Thyroid gland (tissue), 4 donors: ENCODE measurements around the gene PTPRN2. TPM values are rescaled to one million over a fixed set of nuclear protein-coding genes. Genes with fewer than 3 reads are reported as not detected.

ENCODE experiments used
- DNase-seq, 2 donors: peaks; one replicate each; pipeline ENCODE4 v3.0.0-alpha.2; 2019
- H3K27ac ChIP-seq, 3 donors: fragments of 200-600 bp; sonication (generic); 1 replicate in 2 of 3; 2 replicates in 1 of 3; pipeline ENCODE4 v1.5.1; 2016 to 2019; ENCODE audit warnings: mild to moderate bottlenecking in 1 of 3, moderate library complexity in 1 of 3
- H3K27me3 ChIP-seq: fragments of 200-600 bp; sonication (generic); one replicate; pipeline ENCODE4 v1.5.1; 2019
- H3K36me3 ChIP-seq, 2 donors: fragments of 200-600 bp; sonication (generic); one replicate each; pipeline ENCODE4 v1.5.1; 2016 to 2019
- H3K4me1 ChIP-seq, 2 donors: fragments of 200-600 bp; sonication (generic); one replicate each; pipeline ENCODE4 v1.5.1; 2017 to 2019
- H3K4me3 ChIP-seq, 3 donors: fragments of 200-600 bp; sonication (generic); replicated peaks in 1 of 3; 1 replicate in 2 of 3; 2 replicates in 1 of 3; pipeline ENCODE4 v1.5.1; 2016; ENCODE audit warnings: mild to moderate bottlenecking in 1 of 3
- H3K9me3 ChIP-seq: fragments of 200-600 bp; sonication (generic); one replicate; pipeline ENCODE4 v1.5.1; 2017
- CTCF ChIP-seq, 6 experiments: fragments of 200-600 bp in 3 of 6; fragments of 450-650 bp in 3 of 6; sonication (generic) in 3 of 6; IDR thresholded peaks; one replicate each; pipeline ENCODE4 v1.5.1; 2016 to 2019; ENCODE audit warnings: antibody characterized with exemption in 6 of 6, mild to moderate bottlenecking in 2 of 6, inconsistent platforms in 1 of 6, moderate library complexity in 1 of 6
- POLR2A ChIP-seq, 2 donors: fragments of 450-650 bp; IDR thresholded peaks; one replicate each; pipeline ENCODE4 v1.6.1; 2017; ENCODE audit warnings: antibody characterized with exemption in 2 of 2, mild to moderate bottlenecking in 2 of 2, moderate library complexity in 1 of 2
- WGBS, 2 donors: methylation state at CpG; one replicate each; pipeline ENCODE4 v1.1.5; 2017; 5-methylcytosine and 5-hydroxymethylcytosine counted together
- intact Hi-C: fragments of 100-400 bp; cut with DNase I; formaldehyde crosslinking; loops from one replicate; pipeline ENCODE4 v1.15.1; 2023
- total RNA-seq, 4 donors: library from RNA; depleted of rRNA; stranded (reverse); fragments of >200 nt; gene quantifications; one replicate each; pipeline ENCODE4 v1.2.3, GENCODE V29; 2016

PTPRN2 gene
- total RNA-seq, 4 donors from 2014 or later = 4.2 to 9.9 (median 7.7) TPM

GRCh38 chr7:157559596-157560257, 1027.9 kb downstream of the PTPRN2 start:
- intact Hi-C loops = no loop called here
- Histone ChIP-seq H3K27me3 (no peaks in the 10 kb centered on the region), H3K27ac (no peak overlapping the region), H3K36me3 (no peaks in the 10 kb centered on the region), H3K9me3 (no peaks in the 10 kb centered on the region), H3K4me1 (no peaks in the 10 kb centered on the region), H3K4me3 (no peak overlapping the region)
- 86 to 93% methylated on average over 15 to 17 of the region's 20 CpGs for WGBS, 2 donors
- no peak for DNase-seq
- TF ChIP-seq POLR2A (IDR thresholded peaks at IDR 0.05) (no peak), CTCF (IDR thresholded peaks at IDR 0.05) (no peak)

DNA sequence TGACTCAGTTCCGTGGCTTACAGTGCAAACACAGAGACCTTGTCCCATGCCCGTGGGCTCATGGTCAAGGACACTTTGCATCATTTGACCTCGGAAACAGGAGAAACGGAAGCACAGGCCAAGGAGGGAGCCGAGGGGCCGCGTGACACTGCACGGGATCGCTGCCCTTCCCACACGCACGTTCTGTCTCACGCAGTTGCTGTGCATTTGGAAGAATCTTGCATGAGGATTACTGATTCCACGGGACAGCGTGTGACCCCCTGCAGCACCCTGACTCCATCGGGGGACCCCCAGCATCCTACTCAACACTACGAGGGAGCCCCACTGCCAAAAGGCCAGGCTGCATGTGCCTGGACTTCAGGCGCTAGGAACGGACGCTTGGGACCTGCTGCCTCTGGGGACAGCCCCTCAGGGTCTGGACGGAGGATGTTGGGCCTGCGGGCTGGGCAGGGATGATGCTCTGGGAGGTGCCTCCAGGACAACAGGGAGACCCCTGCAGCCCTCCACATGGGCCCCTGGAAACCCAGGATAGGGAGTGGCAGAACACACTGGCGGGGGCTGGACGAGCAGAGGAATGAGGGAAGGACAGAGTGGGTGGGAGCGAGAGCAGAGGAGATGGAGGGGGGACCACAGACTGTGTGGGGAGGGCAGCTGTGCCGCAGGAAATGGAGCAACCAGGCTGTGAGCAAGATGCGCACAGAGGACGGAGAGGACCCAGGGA, 1028.6 kb downstream of the PTPRN2 start:
- Histone ChIP-seq H3K27me3 (no peaks in the 10 kb centered on the region), H3K9me3 (no peaks in the 10 kb centered on the region), H3K4me1 (no peaks in the 10 kb centered on the region), H3K27ac (no peak overlapping the region), H3K36me3 (no peaks in the 10 kb centered on the region), H3K4me3 (no peak overlapping the region)
- TF ChIP-seq CTCF (IDR thresholded peaks at IDR 0.05) (no peak), POLR2A (IDR thresholded peaks at IDR 0.05) (no peak)
- 90% methylated on average over 22 to 26 of the region's 27 CpGs for WGBS, 2 donors
- intact Hi-C loops = no loop called here
- DNase-seq = no peak

GRCh38 chr7:157558516-157558874, 1029.1 kb downstream of the PTPRN2 start:
- Histone ChIP-seq H3K27me3 (no peaks in the 10 kb centered on the region), H3K36me3 (no peaks in the 10 kb centered on the region), H3K9me3 (no peaks in the 10 kb centered on the region), H3K27ac (no peak overlapping the region), H3K4me3 (no peak overlapping the region), H3K4me1 (no peaks in the 10 kb centered on the region)
- intact Hi-C loops = no loop called here
- WGBS, 2 donors = 89 to 100% methylated on average over 1 to 3 of the region's 9 CpGs
- DNase-seq = no peak
- TF ChIP-seq POLR2A (IDR thresholded peaks at IDR 0.05) = no peak
- TF ChIP-seq CTCF (IDR thresholded peaks at IDR 0.05) = no peak

GRCh38 chr7:157558061-157558460, 1029.6 kb downstream of the PTPRN2 start:
- WGBS, 2 donors = 91 to 93% methylated on average over 17 of the region's 17 CpGs
- no peaks in the 10 kb centered on the region for H3K27me3 ChIP-seq
- no peak overlapping the region for H3K4me3 ChIP-seq
- H3K4me1 ChIP-seq = no peaks in the 10 kb centered on the region
- H3K9me3 ChIP-seq = no peaks in the 10 kb centered on the region
- no peaks in the 10 kb centered on the region for H3K36me3 ChIP-seq
- no peak for DNase-seq
- no peak overlapping the region for H3K27ac ChIP-seq
- intact Hi-C loops = no loop called here
- TF ChIP-seq CTCF (IDR thresholded peaks at IDR 0.05) (no peak), POLR2A (IDR thresholded peaks at IDR 0.05) (no peak)

GRCh38 chr7:157557263-157557662, 1030.4 kb downstream of the PTPRN2 start:
- no peak for DNase-seq
- Histone ChIP-seq H3K4me3 (no peak overlapping the region), H3K27ac (no peak overlapping the region), H3K36me3 (no peaks in the 10 kb centered on the region), H3K27me3 (no peaks in the 10 kb centered on the region), H3K9me3 (no peaks in the 10 kb centered on the region), H3K4me1 (no peaks in the 10 kb centered on the region)
- intact Hi-C loops = no loop called here
- TF ChIP-seq CTCF (IDR thresholded peaks at IDR 0.05) (no peak), POLR2A (IDR thresholded peaks at IDR 0.05) (no peak)
- 96 to 100% methylated on average over 1 of the region's 1 CpG for WGBS, 2 donors
